ENCODE data around the gene CD40LG. TPM values are rescaled to one million over a fixed set of nuclear protein-coding genes. Genes with fewer than 3 reads are reported as not detected.

The CD40LG gene
- total RNA-seq, 1 experiment from 2014 or later: not detected

DNA sequence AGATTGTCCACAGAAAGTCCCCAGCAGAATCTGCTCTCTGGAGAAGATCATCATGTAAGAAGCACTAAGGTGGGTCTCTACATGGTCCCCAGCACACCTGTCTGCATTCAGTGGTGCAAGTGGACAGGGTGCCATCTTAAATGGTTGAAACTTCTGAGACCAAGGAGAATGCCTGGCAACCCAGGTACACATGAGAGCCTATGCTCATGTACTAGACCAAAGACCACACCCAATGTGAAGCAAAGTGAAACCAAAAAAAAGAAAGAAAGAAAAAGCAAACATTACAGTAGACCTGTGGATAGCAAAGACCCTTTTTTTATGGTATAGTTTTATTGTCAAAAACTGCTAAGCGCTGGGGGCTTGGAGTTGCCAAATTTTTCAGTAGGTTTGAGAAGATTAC lies 15.0 kb downstream of the CD40LG start:
- H3K9me3 Mint-ChIP-seq (ENCODE audit: unreplicated experiment): peaks cover 8% of the 10 kb centered on the region
- H3K27me3 Mint-ChIP-seq (ENCODE audit: insufficient read depth, unreplicated experiment): peaks cover 57% of the 10 kb centered on the region
- no peaks in the 10 kb centered on the region for H3K36me3 Mint-ChIP-seq (ENCODE audit: insufficient read depth, unreplicated experiment)
- no peak overlapping the region for H3K4me3 Mint-ChIP-seq (ENCODE audit: unreplicated experiment)
- intact Hi-C loops (cut with micrococcal nuclease): no loop called here
- H3K27ac Mint-ChIP-seq (ENCODE audit: low read depth, unreplicated experiment): no peak overlapping the region
- no peak for DNase-seq (ENCODE audit: unreplicated experiment)
- H3K4me1 Mint-ChIP-seq (ENCODE audit: insufficient read depth, unreplicated experiment): no peaks in the 10 kb centered on the region
- POLR2A ChIA-PET: no interaction called here
- BruUV-seq (replicated peaks): no TSS peak
- no peak for TF ChIP-seq CTCF (IDR thresholded peaks at IDR 0.05; ENCODE audit: unreplicated experiment)
- CTCF ChIA-PET: no interaction called here

DNA sequence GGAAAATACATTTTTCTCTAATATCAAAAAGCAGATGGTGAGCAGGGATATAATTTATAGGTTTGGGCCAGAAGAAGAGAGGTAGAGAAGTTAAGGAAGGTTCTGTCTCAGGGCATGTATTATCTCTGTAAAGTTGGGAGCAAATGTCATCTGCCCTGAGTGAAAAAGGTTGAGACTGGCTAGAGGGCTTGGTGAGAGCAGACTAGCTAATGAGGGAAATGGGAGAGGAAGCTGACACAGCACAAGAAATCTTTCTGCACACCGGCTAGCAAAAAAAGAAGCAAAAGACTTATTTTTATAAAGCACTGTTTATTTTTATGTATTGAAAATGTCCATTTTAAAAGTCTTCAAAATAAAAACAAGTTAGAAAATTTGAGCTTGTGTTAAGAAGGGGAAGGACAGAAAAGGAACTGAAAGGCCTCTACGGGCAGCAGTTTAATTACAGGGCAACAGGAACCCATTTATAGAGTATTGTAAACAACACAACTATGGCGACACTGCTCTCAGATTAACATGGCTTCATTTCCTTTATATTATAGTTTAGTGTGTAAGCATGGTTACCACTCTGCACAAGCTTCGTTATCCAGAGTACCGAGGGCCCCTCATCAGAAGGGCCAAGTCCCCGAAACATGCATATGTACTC lies 17.4 kb downstream of the CD40LG start:
- no peak for TF ChIP-seq CTCF (IDR thresholded peaks at IDR 0.05; ENCODE audit: unreplicated experiment)
- no peak overlapping the region for H3K27ac Mint-ChIP-seq (ENCODE audit: low read depth, unreplicated experiment)
- peaks cover 64% of the 10 kb centered on the region for H3K27me3 Mint-ChIP-seq (ENCODE audit: insufficient read depth, unreplicated experiment)
- intact Hi-C loops (cut with micrococcal nuclease): no loop called here
- ChIA-PET CTCF (interaction anchor here (1.3 kb wide), 1 partner anchor 30 kb away, joined by 3 read pairs; no protein-coding TSS in a partner anchor), POLR2A (no interaction called here)
- no peak for DNase-seq (ENCODE audit: unreplicated experiment)
- no TSS peak for BruUV-seq (replicated peaks)
- H3K4me3 Mint-ChIP-seq (ENCODE audit: unreplicated experiment): no peak overlapping the region
- H3K9me3 Mint-ChIP-seq (ENCODE audit: unreplicated experiment): peaks cover 8% of the 10 kb centered on the region
- H3K36me3 Mint-ChIP-seq (ENCODE audit: insufficient read depth, unreplicated experiment): no peaks in the 10 kb centered on the region
- no peaks in the 10 kb centered on the region for H3K4me1 Mint-ChIP-seq (ENCODE audit: insufficient read depth, unreplicated experiment)

- POLR2A ChIA-PET: no interaction called here
- intact Hi-C loops (cut with micrococcal nuclease): no loop called here
- Mint-ChIP-seq H3K9me3 (ENCODE audit: unreplicated experiment) (peaks cover 8% of the 10 kb centered on the region), H3K4me1 (ENCODE audit: insufficient read depth, unreplicated experiment) (no peaks in the 10 kb centered on the region), H3K27ac (ENCODE audit: low read depth, unreplicated experiment) (no peak overlapping the region), H3K36me3 (ENCODE audit: insufficient read depth, unreplicated experiment) (no peaks in the 10 kb centered on the region), H3K4me3 (ENCODE audit: unreplicated experiment) (no peak overlapping the region), H3K27me3 (ENCODE audit: insufficient read depth, unreplicated experiment) (peaks cover 63% of the 10 kb centered on the region)
- CTCF ChIA-PET: interaction anchor here (0.5 to 1.3 kb wide), 2 partner anchors 29 to 364 kb away, joined by 3 read pairs; no protein-coding TSS in a partner anchor
- TF ChIP-seq CTCF (IDR thresholded peaks at IDR 0.05; ENCODE audit: unreplicated experiment): no peak
- no TSS peak for BruUV-seq (replicated peaks)
- DNase-seq (ENCODE audit: unreplicated experiment): no peak
Measured at GRCh38 chrX:136666088-136666487, 18.1 kb downstream of the CD40LG start.

GRCh38 chrX:136667446-136668168 lies 19.6 kb downstream of the CD40LG start:
- H3K27ac Mint-ChIP-seq (ENCODE audit: low read depth, unreplicated experiment): no peak overlapping the region
- no peak for TF ChIP-seq CTCF (IDR thresholded peaks at IDR 0.05; ENCODE audit: unreplicated experiment)
- no peaks in the 10 kb centered on the region for H3K4me1 Mint-ChIP-seq (ENCODE audit: insufficient read depth, unreplicated experiment)
- CTCF ChIA-PET: interaction anchor here (0.7 kb wide), 1 partner anchor 534 kb away, joined by 3 read pairs; no protein-coding TSS in a partner anchor
- H3K4me3 Mint-ChIP-seq (ENCODE audit: unreplicated experiment): no peak overlapping the region
- H3K9me3 Mint-ChIP-seq (ENCODE audit: unreplicated experiment): peaks cover 8% of the 10 kb centered on the region
- no peak for DNase-seq (ENCODE audit: unreplicated experiment)
- POLR2A ChIA-PET: interaction anchor here (0.9 kb wide), 1 partner anchor 27 kb away, joined by 4 read pairs; no protein-coding TSS in a partner anchor
- intact Hi-C loops (cut with micrococcal nuclease): no loop called here
- peaks cover 60% of the 10 kb centered on the region for H3K27me3 Mint-ChIP-seq (ENCODE audit: insufficient read depth, unreplicated experiment)
- no TSS peak for BruUV-seq (replicated peaks)
- H3K36me3 Mint-ChIP-seq (ENCODE audit: insufficient read depth, unreplicated experiment): no peaks in the 10 kb centered on the region

Measured in MCF 10A (cell line).